Stimulated activated CD4-positive, alpha-beta T cell treated with anti-CD3 and anti-CD28 coated beads, TNF-alpha, amount 100 ng/mL, for 24 hours (primary cell): Measurements from ENCODE around the gene GCN1.

Experiments
- DNase-seq, 3 experiments: peaks; one replicate each; pipeline ENCODE4 v3.0.0-alpha.2; 2020; ENCODE audit warnings: low read depth in 3 of 3

The GCN1 gene

GRCh38 chr12:120229071-120229486 lies 34.6 kb upstream of the GCN1 start:
- DNase-seq, result no peak

GRCh38 chr12:120228291-120229070 lies 34.0 kb upstream of the GCN1 start:
- DNase-seq, result peak; percentile 80 to 89 (median 82)

- no peak for DNase-seq
These were observed 33.5 kb upstream of the GCN1 start for GRCh38 chr12:120228041-120228290.

- no peak for DNase-seq
These were observed 32.9 kb upstream of the GCN1 start for GRCh38 chr12:120227233-120228040.

- DNase-seq, result no peak
These were observed 31.5 kb upstream of the GCN1 start for GRCh38 chr12:120225852-120226640.

GRCh38 chr12:120225200-120225558 lies 30.7 kb upstream of the GCN1 start:
- no peak for DNase-seq

- no peak for DNase-seq
These were observed 30.0 kb upstream of the GCN1 start for GRCh38 chr12:120224304-120225199.

GRCh38 chr12:120223458-120224303 lies 29.2 kb upstream of the GCN1 start:
- no peak for DNase-seq

GRCh38 chr12:120222288-120222832 lies 27.8 kb upstream of the GCN1 start:
- DNase-seq, result no peak

- no peak for DNase-seq
These were observed 27.0 kb upstream of the GCN1 start for GRCh38 chr12:120221576-120221900.

- DNase-seq, result no peak
These were observed 26.5 kb upstream of the GCN1 start for GRCh38 chr12:120220838-120221575.

- DNase-seq, result no peak
These were observed 24.4 kb upstream of the GCN1 start for GRCh38 chr12:120218680-120219606.

GRCh38 chr12:120216742-120217605 lies 22.5 kb upstream of the GCN1 start:
- no peak for DNase-seq

GRCh38 chr12:120215766-120216735 lies 21.5 kb upstream of the GCN1 start:
- no peak for DNase-seq

- DNase-seq, result no peak
These were observed 20.8 kb upstream of the GCN1 start for GRCh38 chr12:120215357-120215735.

- DNase-seq, result no peak
These were observed 20.3 kb upstream of the GCN1 start for GRCh38 chr12:120214626-120215356.
